Peyer's patch (tissue), 4 donors: Measurements from ENCODE around the gene MUC5B. TPM values are rescaled to one million over a fixed set of nuclear protein-coding genes. Genes with fewer than 3 reads are reported as not detected.

Experiments
- DNase-seq, 3 donors: peaks; one replicate each; pipeline ENCODE4 v3.0.0-alpha.2; 2017 to 2019
- H3K27ac ChIP-seq, 4 donors: fragments of 200-600 bp; sonication (generic); one replicate each; pipeline ENCODE4 v1.5.1; 2016 to 2019
- H3K27me3 ChIP-seq, 2 donors: fragments of 200-600 bp; sonication (generic); one replicate each; pipeline ENCODE4 v1.5.1; 2019
- H3K36me3 ChIP-seq, 3 donors: fragments of 200-600 bp; sonication (generic); one replicate each; pipeline ENCODE4 v1.5.1; 2016 to 2019
- H3K4me1 ChIP-seq, 4 donors: fragments of 200-600 bp; sonication (generic); one replicate each; pipeline ENCODE4 v1.5.1; 2016 to 2019
- H3K4me3 ChIP-seq, 4 donors: fragments of 200-600 bp; sonication (generic); 1 replicate in 3 of 4; 2 replicates in 1 of 4; pipeline ENCODE4 v1.5.1; 2016 to 2019; ENCODE audit warnings: mild to moderate bottlenecking in 1 of 4
- H3K9me3 ChIP-seq, 4 donors: fragments of 200-600 bp; sonication (generic); one replicate each; pipeline ENCODE4 v1.5.1; 2016 to 2019; ENCODE audit warnings: mild to moderate bottlenecking in 1 of 4
- POLR2A ChIP-seq, 2 donors: fragments of 450-650 bp; IDR thresholded peaks; one replicate each; pipeline ENCODE4 v1.5.1; 2017; ENCODE audit warnings: antibody characterized with exemption in 2 of 2, mild to moderate bottlenecking in 2 of 2, moderate library complexity in 2 of 2
- total RNA-seq, 4 donors: library from RNA; depleted of rRNA; stranded (reverse); fragments of >200 nt; gene quantifications; one replicate each; pipeline ENCODE4 v1.1.0, GENCODE V29; 2016
- TF ChIP-seq, protein P1 (sequence below), 6 experiments: fragments of 450-650 bp in 4 of 6; fragments of 200-600 bp in 2 of 6; sonication (generic) in 1 of 6; IDR thresholded peaks; one replicate each; pipeline ENCODE4 v1.5.1; 2017 to 2019; ENCODE audit warnings: antibody characterized with exemption in 6 of 6, mild to moderate bottlenecking in 3 of 6, moderate library complexity in 1 of 6

The MUC5B gene
- total RNA-seq, 4 donors from 2014 or later, result 0.18 to 25.6 (median 10.5) TPM

DNA sequence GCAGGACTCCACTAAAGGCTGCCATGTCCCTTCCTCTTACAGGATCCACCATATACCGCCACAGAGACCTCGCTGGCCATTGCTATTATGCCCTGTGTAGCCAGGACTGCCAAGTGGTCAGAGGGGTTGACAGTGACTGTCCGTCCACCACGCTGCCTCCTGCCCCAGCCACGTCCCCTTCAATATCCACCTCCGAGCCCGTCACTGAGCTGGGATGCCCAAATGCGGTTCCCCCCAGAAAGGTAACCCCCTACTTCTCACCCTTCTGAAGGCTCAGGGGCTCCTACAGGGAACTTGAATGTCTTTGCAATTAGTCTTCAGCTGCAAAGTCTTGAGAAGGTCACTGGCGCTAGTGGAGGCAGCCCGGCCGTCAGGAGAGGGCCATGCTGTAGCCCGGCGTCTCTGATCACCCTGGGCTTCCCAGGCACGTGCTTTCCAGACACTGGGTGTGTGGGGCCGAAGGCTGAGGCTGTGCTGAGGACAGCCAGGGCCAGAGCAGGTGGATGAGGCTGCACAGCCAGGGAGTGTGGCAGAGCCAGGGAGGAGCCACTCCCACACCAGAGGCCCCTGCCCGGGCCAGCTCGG, 30.0 kb upstream of the MUC5B start:
- DNase-seq, result peak in 2 of 3 donors; percentile 27 to 31

DNA sequence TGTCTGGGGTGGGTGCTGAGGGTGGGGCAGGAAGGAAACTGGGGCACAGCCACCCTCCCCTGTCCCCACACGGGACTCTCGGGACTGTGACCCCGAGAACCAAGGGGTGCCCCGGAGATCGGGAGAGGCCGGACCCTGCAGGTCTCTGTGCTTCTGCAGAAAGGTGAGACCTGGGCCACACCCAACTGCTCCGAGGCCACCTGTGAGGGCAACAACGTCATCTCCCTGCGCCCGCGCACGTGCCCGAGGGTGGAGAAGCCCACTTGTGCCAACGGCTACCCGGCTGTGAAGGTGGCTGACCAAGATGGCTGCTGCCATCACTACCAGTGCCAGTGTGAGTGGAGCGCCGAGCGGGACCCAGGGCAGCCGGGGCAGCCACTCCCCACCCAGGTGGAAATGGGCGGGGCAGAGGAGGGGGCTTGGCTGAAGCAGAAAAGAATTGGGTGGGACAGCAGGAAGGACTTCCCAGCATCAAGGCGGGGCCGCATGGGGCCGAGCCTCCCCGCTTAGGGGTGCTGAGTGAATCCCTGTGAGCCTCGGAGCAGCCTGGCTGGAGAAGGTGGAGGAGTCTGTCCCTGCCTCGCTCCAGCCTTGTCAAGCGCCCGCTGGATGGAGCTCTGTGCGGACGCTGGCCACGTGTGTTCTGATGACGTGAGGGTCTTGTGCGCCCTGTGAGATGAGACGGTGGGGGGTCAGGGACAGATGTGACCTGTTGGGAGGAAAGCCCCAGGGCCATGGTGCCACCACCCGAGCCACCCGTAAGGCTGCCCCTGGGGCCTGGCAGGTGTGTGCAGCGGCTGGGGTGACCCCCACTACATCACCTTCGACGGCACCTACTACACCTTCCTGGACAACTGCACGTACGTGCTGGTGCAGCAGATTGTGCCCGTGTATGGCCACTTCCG, 29.3 kb upstream of the MUC5B start:
- H3K4me1 ChIP-seq, result no peaks in the 10 kb centered on the region
- no peaks in the 10 kb centered on the region for H3K36me3 ChIP-seq
- no peaks in the 10 kb centered on the region for H3K9me3 ChIP-seq
- peak in 2 of 3 donors; percentile 35 to 38 for DNase-seq
- no peak overlapping the region for H3K27ac ChIP-seq
- TF ChIP-seq, protein P1, sequence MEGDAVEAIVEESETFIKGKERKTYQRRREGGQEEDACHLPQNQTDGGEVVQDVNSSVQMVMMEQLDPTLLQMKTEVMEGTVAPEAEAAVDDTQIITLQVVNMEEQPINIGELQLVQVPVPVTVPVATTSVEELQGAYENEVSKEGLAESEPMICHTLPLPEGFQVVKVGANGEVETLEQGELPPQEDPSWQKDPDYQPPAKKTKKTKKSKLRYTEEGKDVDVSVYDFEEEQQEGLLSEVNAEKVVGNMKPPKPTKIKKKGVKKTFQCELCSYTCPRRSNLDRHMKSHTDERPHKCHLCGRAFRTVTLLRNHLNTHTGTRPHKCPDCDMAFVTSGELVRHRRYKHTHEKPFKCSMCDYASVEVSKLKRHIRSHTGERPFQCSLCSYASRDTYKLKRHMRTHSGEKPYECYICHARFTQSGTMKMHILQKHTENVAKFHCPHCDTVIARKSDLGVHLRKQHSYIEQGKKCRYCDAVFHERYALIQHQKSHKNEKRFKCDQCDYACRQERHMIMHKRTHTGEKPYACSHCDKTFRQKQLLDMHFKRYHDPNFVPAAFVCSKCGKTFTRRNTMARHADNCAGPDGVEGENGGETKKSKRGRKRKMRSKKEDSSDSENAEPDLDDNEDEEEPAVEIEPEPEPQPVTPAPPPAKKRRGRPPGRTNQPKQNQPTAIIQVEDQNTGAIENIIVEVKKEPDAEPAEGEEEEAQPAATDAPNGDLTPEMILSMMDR (IDR thresholded peaks at IDR 0.05), result no peak
- no peak for TF ChIP-seq POLR2A (IDR thresholded peaks at IDR 0.05)
- no peak overlapping the region for H3K4me3 ChIP-seq
- no peaks in the 10 kb centered on the region for H3K27me3 ChIP-seq

More for the DNA sequence above, 30.0 kb upstream of the MUC5B start:
- no peaks in the 10 kb centered on the region for H3K9me3 ChIP-seq
- no peak for TF ChIP-seq POLR2A (IDR thresholded peaks at IDR 0.05)
- TF ChIP-seq, protein P1 (IDR thresholded peaks at IDR 0.05), result no peak
- H3K27ac ChIP-seq, result no peak overlapping the region
- no peaks in the 10 kb centered on the region for H3K36me3 ChIP-seq
- no peaks in the 10 kb centered on the region for H3K27me3 ChIP-seq
- no peak overlapping the region for H3K4me3 ChIP-seq
- no peaks in the 10 kb centered on the region for H3K4me1 ChIP-seq

DNA sequence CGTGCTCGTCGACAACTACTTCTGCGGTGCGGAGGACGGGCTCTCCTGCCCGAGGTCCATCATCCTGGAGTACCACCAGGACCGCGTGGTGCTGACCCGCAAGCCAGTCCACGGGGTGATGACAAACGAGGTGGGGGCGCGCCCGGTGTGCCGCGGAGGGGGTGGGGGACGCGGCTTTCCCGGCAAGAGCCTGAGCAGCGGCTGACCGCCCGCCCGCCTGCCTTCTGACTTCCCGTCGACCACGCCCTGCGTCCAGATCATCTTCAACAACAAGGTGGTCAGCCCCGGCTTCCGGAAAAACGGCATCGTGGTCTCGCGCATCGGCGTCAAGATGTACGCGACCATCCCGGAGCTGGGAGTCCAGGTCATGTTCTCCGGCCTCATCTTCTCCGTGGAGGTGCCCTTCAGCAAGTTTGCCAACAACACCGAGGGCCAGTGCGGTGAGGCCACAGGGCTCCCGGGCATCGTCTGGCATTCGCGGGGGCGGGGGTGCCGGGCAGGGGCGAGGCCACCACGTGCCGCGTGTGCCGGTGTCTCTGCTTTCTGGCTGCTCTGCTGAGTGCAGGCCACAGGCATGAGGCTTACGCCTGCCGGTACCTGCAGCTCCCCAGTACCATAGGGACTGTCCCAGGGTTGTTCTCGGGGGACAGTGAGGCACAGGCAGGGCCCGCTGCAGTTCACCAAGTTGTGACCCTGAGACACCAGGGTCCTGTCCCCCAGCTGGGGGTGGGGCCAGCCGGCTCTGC, 28.5 kb upstream of the MUC5B start:
- Histone ChIP-seq H3K36me3 (no peaks in the 10 kb centered on the region), H3K9me3 (no peaks in the 10 kb centered on the region), H3K4me1 (no peaks in the 10 kb centered on the region), H3K4me3 (no peak overlapping the region), H3K27ac (no peak overlapping the region), H3K27me3 (no peaks in the 10 kb centered on the region)
- DNase-seq, result peak in 2 of 3 donors; percentile 41 to 42
- no peak for TF ChIP-seq POLR2A (IDR thresholded peaks at IDR 0.05)
- TF ChIP-seq, protein P1 (IDR thresholded peaks at IDR 0.05), result no peak

DNA sequence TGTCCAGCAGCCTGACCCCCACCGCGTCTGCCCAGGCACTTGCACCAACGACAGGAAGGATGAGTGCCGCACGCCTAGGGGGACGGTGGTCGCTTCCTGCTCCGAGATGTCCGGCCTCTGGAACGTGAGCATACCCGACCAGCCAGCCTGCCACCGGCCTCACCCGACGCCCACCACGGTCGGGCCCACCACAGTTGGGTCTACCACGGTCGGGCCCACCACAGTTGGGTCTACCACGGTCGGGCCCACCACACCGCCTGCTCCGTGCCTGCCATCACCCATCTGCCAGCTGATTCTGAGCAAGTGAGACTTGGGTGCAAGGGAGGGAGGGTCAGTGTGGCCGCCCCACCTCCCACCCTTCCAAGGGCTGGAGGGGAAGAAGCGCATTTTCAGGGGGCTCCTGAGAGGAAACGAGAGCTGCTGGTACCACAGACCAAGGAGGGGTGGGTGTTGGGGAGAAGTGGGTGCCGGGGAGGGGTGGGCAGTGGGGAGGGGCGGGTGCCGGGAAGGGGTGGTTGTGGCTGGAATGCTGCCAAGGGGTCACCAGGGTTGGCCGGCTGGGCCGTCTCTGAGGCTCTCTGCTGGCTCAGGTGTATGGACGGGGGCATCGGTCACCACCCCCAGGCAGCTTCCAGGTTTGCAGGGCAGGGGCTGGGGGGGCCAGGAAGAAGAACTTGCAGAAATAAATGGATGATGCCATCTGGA, 27.7 kb upstream of the MUC5B start:
- TF ChIP-seq, protein P1 (IDR thresholded peaks at IDR 0.05), result no peak
- TF ChIP-seq POLR2A (IDR thresholded peaks at IDR 0.05), result no peak
- Histone ChIP-seq H3K4me3 (no peak overlapping the region), H3K4me1 (no peaks in the 10 kb centered on the region), H3K27ac (no peak overlapping the region), H3K36me3 (no peaks in the 10 kb centered on the region), H3K27me3 (no peaks in the 10 kb centered on the region), H3K9me3 (no peaks in the 10 kb centered on the region)
- DNase-seq, result peak in 2 of 3 donors; percentile 33 to 42
